IMR-90 (cell line): ENCODE data around the gene TOMM7. TPM values are rescaled to one million over a fixed set of nuclear protein-coding genes. Genes with fewer than 3 reads are reported as not detected.

Source experiments
- ATAC-seq: fragments of 200-7000 bp; cut with Tn5 transposase; 2 replicates; pipeline ENCODE4 v1.9.1; 2020; ENCODE audit warnings: low read depth, mild to moderate bottlenecking, moderate library complexity
- BruUV-seq: library from RNA; stranded (reverse); fragments of 400-500 nt; replicated peaks from 2 replicates; lab custom pipeline; 2021; lab: Mats Ljungman, UMichigan
- CTCF ChIA-PET: fragments of 300-600 bp; formaldehyde crosslinking; extraction: SDS; loops from one replicate; lab custom pipeline; 2021; ENCODE audit warnings: antibody characterized with exemption; lab: Yijun Ruan, JAX
- POLR2A ChIA-PET: fragments of 300-600 bp; sonication (Branson Sonifier 250); formaldehyde crosslinking; loops from one replicate; lab custom pipeline; 2022; ENCODE audit warnings: antibody characterized with exemption; ENCODE audit not compliant: unreplicated experiment; lab: Charles Lee
- DNase-seq: peaks from one replicate; pipeline ENCODE4 v3.0.0; 2013
- H2AFZ ChIP-seq: replicated peaks from 2 replicates; pipeline ENCODE3; 2013; ENCODE audit warnings: low read length, mild to moderate bottlenecking; ENCODE audit not compliant: poor library complexity
- H2AK5ac ChIP-seq: 2 replicates; pipeline ENCODE4 v1.6.1; 2013; ENCODE audit warnings: low read depth, low read length, inconsistent platforms
- H2AK9ac ChIP-seq: replicated peaks from 2 replicates; pipeline ENCODE3; 2013; ENCODE audit warnings: mild to moderate bottlenecking, low read depth, low read length, moderate library complexity; ENCODE audit not compliant: poor library complexity
- H2BK120ac ChIP-seq: 2 replicates; pipeline ENCODE4 v1.6.1; 2013; ENCODE audit warnings: low read depth, low read length, inconsistent platforms
- H2BK15ac ChIP-seq: 3 replicates; pipeline ENCODE4 v1.6.1; 2013; ENCODE audit warnings: low read depth, low read length, inconsistent platforms
- H2BK20ac ChIP-seq: 2 replicates; pipeline ENCODE4 v1.6.1; 2013; ENCODE audit warnings: low read depth, mild to moderate bottlenecking, inconsistent platforms, low read length, moderate library complexity
- H2BK5ac ChIP-seq: 2 replicates; pipeline ENCODE4 v1.6.1; 2013; ENCODE audit warnings: mild to moderate bottlenecking, low read depth, low read length, inconsistent platforms; ENCODE audit not compliant: poor library complexity, severe bottlenecking
- H3K14ac ChIP-seq: replicated peaks from 2 replicates; pipeline ENCODE4 v1.6.1; 2013; ENCODE audit warnings: low read depth, low read length, inconsistent platforms
- H3K18ac ChIP-seq: 2 replicates; pipeline ENCODE4 v1.6.1; 2013; ENCODE audit warnings: low read depth, low read length, control low read depth
- H3K23ac ChIP-seq: 2 replicates; pipeline ENCODE4 v1.6.1; 2013; ENCODE audit warnings: low read depth, low read length, inconsistent platforms
- H3K27ac ChIP-seq: 2 replicates; pipeline ENCODE4 v1.5.1; 2013; ENCODE audit warnings: mild to moderate bottlenecking, control low read depth, low read length; ENCODE audit not compliant: insufficient read depth
- H3K27me3 ChIP-seq: 2 replicates; pipeline ENCODE4 v1.6.1; 2013; ENCODE audit warnings: low read length; ENCODE audit not compliant: control insufficient read depth, insufficient read depth
- H3K36me3 ChIP-seq: 2 replicates; pipeline ENCODE4 v1.6.1; 2013; ENCODE audit warnings: low read length, mixed read lengths; ENCODE audit not compliant: control insufficient read depth, insufficient read depth
- H3K4ac ChIP-seq: 2 replicates; pipeline ENCODE4 v1.6.1; 2013; ENCODE audit warnings: low read depth, low read length, inconsistent platforms
- H3K4me1 ChIP-seq: 2 replicates; pipeline ENCODE4 v1.6.1; 2013; ENCODE audit warnings: low read length, mixed read lengths; ENCODE audit not compliant: control insufficient read depth, insufficient read depth
- H3K4me2 ChIP-seq: 2 replicates; pipeline ENCODE4 v1.6.1; 2013; ENCODE audit warnings: low read depth, mild to moderate bottlenecking, control low read depth, low read length, moderate library complexity
- H3K4me3 ChIP-seq: 2 replicates; pipeline ENCODE4 v1.5.1; 2013; ENCODE audit warnings: low read depth, mild to moderate bottlenecking, control low read depth, low read length, moderate library complexity; ENCODE audit not compliant: insufficient read depth
- H3K56ac ChIP-seq: 2 replicates; pipeline ENCODE4 v1.6.1; 2013; ENCODE audit warnings: low read length, inconsistent platforms; ENCODE audit not compliant: insufficient read depth; ENCODE audit errors: extremely low read depth
- H3K79me1 ChIP-seq, 2 experiments: 2 replicates each; pipeline ENCODE4 v1.6.1; 2013; ENCODE audit warnings: low read length in 2 of 2, inconsistent platforms in 1 of 2, low read depth in 1 of 2
- H3K9ac ChIP-seq: 2 replicates; pipeline ENCODE4 v1.6.1; 2013; ENCODE audit warnings: low read depth, low read length, control low read depth
- H3K9me1 ChIP-seq: 2 replicates; pipeline ENCODE4 v1.6.1; 2013; ENCODE audit warnings: low read length, inconsistent platforms; ENCODE audit not compliant: insufficient read depth
- H3K9me3 ChIP-seq: 2 replicates; pipeline ENCODE4 v1.6.1; 2013; ENCODE audit warnings: low read length; ENCODE audit not compliant: control insufficient read depth, insufficient read depth
- H4K20me1 ChIP-seq: 2 replicates; pipeline ENCODE4 v1.6.1; 2013; ENCODE audit warnings: low read length, inconsistent platforms; ENCODE audit not compliant: insufficient read depth
- H4K5ac ChIP-seq: 2 replicates; pipeline ENCODE4 v1.6.1; 2013; ENCODE audit warnings: mild to moderate bottlenecking, low read depth, low read length, control low read depth
- H4K8ac ChIP-seq, 2 experiments: 2 replicates each; pipeline ENCODE4 v1.6.1; 2013; ENCODE audit warnings: low read depth in 2 of 2, low read length in 2 of 2, control low read depth in 1 of 2, inconsistent platforms in 1 of 2
- H4K91ac ChIP-seq: 2 replicates; pipeline ENCODE4 v1.6.1; 2013; ENCODE audit warnings: low read depth, low read length, inconsistent platforms; ENCODE audit not compliant: insufficient read depth
- BHLHE40 ChIP-seq: fragments of 150-350 bp; IDR thresholded peaks from 2 replicates; pipeline ENCODE4 v1.6.1; 2016; ENCODE audit warnings: mild to moderate bottlenecking, low read depth, low read length
- CEBPB ChIP-seq: IDR thresholded peaks from 2 replicates; pipeline ENCODE4 v1.6.1; 2012; ENCODE audit warnings: low read depth, low read length, improper control_type of control experiment
- CHD1 ChIP-seq: IDR thresholded peaks from 2 replicates; pipeline ENCODE4 v1.6.1; 2012; ENCODE audit warnings: low read depth, low read length, improper control_type of control experiment
- CTCF ChIP-seq: conservative IDR thresholded peaks from 2 replicates; pipeline ENCODE4 v1.5.1; 2012; ENCODE audit warnings: mild to moderate bottlenecking, low read depth, low read length, improper control_type of control experiment
- FOS ChIP-seq: fragments of 150-350 bp; IDR thresholded peaks from 2 replicates; pipeline ENCODE4 v1.6.1; 2016; ENCODE audit warnings: low read depth, low read length
- MAFK ChIP-seq: IDR thresholded peaks from 2 replicates; pipeline ENCODE4 v1.6.1; 2012; ENCODE audit warnings: low read depth, low read length, improper control_type of control experiment
- MAZ ChIP-seq: IDR thresholded peaks from 2 replicates; pipeline ENCODE4 v1.6.1; 2012; ENCODE audit warnings: low read depth, mild to moderate bottlenecking, low read length, improper control_type of control experiment, moderate library complexity, borderline replicate concordance
- MXI1 ChIP-seq: IDR thresholded peaks from 2 replicates; pipeline ENCODE4 v1.6.1; 2012; ENCODE audit warnings: low read depth, mild to moderate bottlenecking, low read length, moderate library complexity, borderline replicate concordance
- NFE2L2 ChIP-seq: fragments of 150-350 bp; IDR thresholded peaks from 2 replicates; pipeline ENCODE4 v1.6.1; 2016; ENCODE audit warnings: low read depth, mild to moderate bottlenecking, low read length
- POLR2A ChIP-seq: IDR thresholded peaks from 2 replicates; pipeline ENCODE4 v1.6.1; 2012; ENCODE audit warnings: mild to moderate bottlenecking, low read depth, low read length
- RAD21 ChIP-seq: IDR thresholded peaks from 2 replicates; pipeline ENCODE4 v1.6.1; 2012; ENCODE audit warnings: low read length, improper control_type of control experiment
- RCOR1 ChIP-seq: IDR thresholded peaks from 2 replicates; pipeline ENCODE4 v1.6.1; 2012; ENCODE audit warnings: mild to moderate bottlenecking, low read length, improper control_type of control experiment; ENCODE audit not compliant: insufficient replicate concordance
- RFX5 ChIP-seq: IDR thresholded peaks from 2 replicates; pipeline ENCODE4 v1.8.0; 2012; ENCODE audit warnings: low read depth, mild to moderate bottlenecking, low read length, moderate library complexity
- SMC3 ChIP-seq: fragments of 150-350 bp; IDR thresholded peaks from 2 replicates; pipeline ENCODE4 v1.6.1; 2016; ENCODE audit warnings: low read depth, mild to moderate bottlenecking, antibody characterized with exemption, low read length, moderate library complexity
- USF2 ChIP-seq: fragments of 150-350 bp; IDR thresholded peaks from 2 replicates; pipeline ENCODE4 v1.6.1; 2017; ENCODE audit warnings: mild to moderate bottlenecking, antibody characterized with exemption, low read length, low read depth
- WGBS, 2 experiments: methylation state at CpG; one replicate each; pipeline versions ENCODE4 v1.1.5 to v1.1.7; 2013; ENCODE audit warnings: missing lambda C conversion rate in 2 of 2; ENCODE audit not compliant: insufficient read length in 1 of 2; ENCODE audit errors: extremely low coverage in 2 of 2; 5-methylcytosine and 5-hydroxymethylcytosine counted together
- dilution Hi-C: fragments of 300-500 bp; cut with HindIII; formaldehyde crosslinking; loops from one replicate; pipeline ENCODE4 v1.14.3; 2018; ENCODE audit warnings: low sequenced_read_pairs; ENCODE audit not compliant: unreplicated experiment
- in situ Hi-C: fragments of 300-500 bp; cut with MboI; formaldehyde crosslinking; loops from 3 replicates; pipeline ENCODE4 v1.14.3; 2019; ENCODE audit warnings: low sequenced_read_pairs, inconsistent platforms, mixed read lengths
- intact Hi-C: fragments of 100-400 bp; cut with micrococcal nuclease; formaldehyde crosslinking; loops from 2 replicates; pipeline ENCODE4 v1.10.0; 2022
- polyA plus RNA-seq, 3 experiments: library from polyadenylated mRNA; depleted of rRNA; stranded (reverse); fragments of >200 nt; gene quantifications; 2 replicates each; pipeline ENCODE4 v1.2.3, GENCODE V29; 2012; ENCODE audit warnings: low replicate concordance in 1 of 3
- total RNA-seq: library from RNA; depleted of rRNA; stranded (reverse); fragments of >200 nt; gene quantifications from 2 replicates; pipeline ENCODE4 v1.2.3, GENCODE V29; 2012

TOMM7 gene
- total and polyA plus RNA-seq, 2 of the 4 experiments (the other 2 are of a cell fraction) = 67.2 to 727 TPM

GRCh38 chr7:22860337-22860736 lies 37.7 kb upstream of the TOMM7 start:
- Histone ChIP-seq H3K36me3 (peaks cover 4% of the 10 kb centered on the region; the same call in 1 of the 2 replicates), H2AFZ (no peak overlapping the region), H3K4ac (peak overlapping the region; percentile 72), H3K9me1 (peaks cover 22% of the 10 kb centered on the region), H3K9me3 (no peaks in the 10 kb centered on the region), H3K4me1 (peaks cover 24% of the 10 kb centered on the region), H3K27me3 (no peaks in the 10 kb centered on the region), H3K23ac (peak overlapping the region; percentile 46; the same call in 1 of the 2 replicates), H4K5ac (peak overlapping the region; percentile 88; the same call in 1 of the 2 replicates), H2BK5ac (peak overlapping the region; percentile 99), H3K14ac (peak overlapping the region; percentile 26), H3K4me2 (no peak overlapping the region), H4K8ac (peak overlapping the region; percentile 80 to 82; a peak in 3 of 4 replicates), H2AK9ac (no peak overlapping the region), H3K79me1 (peaks cover 13 to 42% of the 10 kb centered on the region in 2 experiments; a peak in 3 of 4 replicates), H3K56ac (no peak overlapping the region), H3K18ac (peak overlapping the region; percentile 95), H4K20me1 (peaks cover 7% of the 10 kb centered on the region; the same call in 1 of the 2 replicates), H3K4me3 (no peak overlapping the region), H2BK20ac (peak overlapping the region; percentile 63; the same call in 1 of the 2 replicates), H2BK15ac (peak overlapping the region; percentile 59; the same call in 2 of the 3 replicates), H4K91ac (peak overlapping the region; percentile 68), H3K27ac (peak overlapping the region; percentile 64; the same call in 1 of the 2 replicates), H3K9ac (no peak overlapping the region), H2AK5ac (peak overlapping the region; percentile 84), H2BK120ac (peak overlapping the region; percentile 32)
- in situ Hi-C loops = no loop called here
- BruUV-seq = no TSS peak
- no CpG with 5 or more reads among the region's 2 CpGs for whole genome bisulfite sequencing, 2 experiments
- dilution Hi-C loops = no loop called here
- DNase-seq (no peak), ATAC-seq (no peak)
- ChIA-PET POLR2A (interaction anchor here (0.7 to 1.1 kb wide), 2 partner anchors 44 to 133 kb away, joined by 3 to 7 read pairs; partner anchors contain the start of gene IL6), CTCF (no interaction called here)
- intact Hi-C loops = no loop called here
- no peak for TF ChIP-seq CEBPB
- TF ChIP-seq FOS = no peak
- no peak for TF ChIP-seq NFE2L2
- no peak for TF ChIP-seq CHD1
- no peak for TF ChIP-seq RCOR1
- no peak for TF ChIP-seq BHLHE40
- no peak for TF ChIP-seq SMC3
- no peak for TF ChIP-seq RAD21
- TF ChIP-seq CTCF = no peak
- no peak for TF ChIP-seq USF2
- TF ChIP-seq RFX5 = no peak
- TF ChIP-seq MAZ = no peak
- no peak for TF ChIP-seq MAFK
- no peak for TF ChIP-seq MXI1
- no peak; the same call in 1 of the 2 replicates for TF ChIP-seq POLR2A
